HG03378 (cell line): Measurements from ENCODE around the gene RFLNA.
A peak's percentile ranks its signal among the peaks of the same experiment; 100 is the strongest.

Experiments
- ATAC-seq: cut with Tn5 transposase; IDR thresholded peaks from one replicate; pipeline ENCODE4 v1.9.1; 2021; ENCODE audit warnings: mild to moderate bottlenecking, moderate library complexity; ENCODE audit not compliant: unreplicated experiment

The RFLNA gene, protein sequence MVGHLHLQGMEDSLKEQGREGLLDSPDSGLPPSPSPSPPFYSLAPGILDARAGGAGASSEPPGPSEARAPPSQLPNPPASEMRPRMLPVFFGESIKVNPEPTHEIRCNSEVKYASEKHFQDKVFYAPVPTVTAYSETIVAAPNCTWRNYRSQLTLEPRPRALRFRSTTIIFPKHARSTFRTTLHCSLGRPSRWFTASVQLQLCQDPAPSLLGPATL

DNA sequence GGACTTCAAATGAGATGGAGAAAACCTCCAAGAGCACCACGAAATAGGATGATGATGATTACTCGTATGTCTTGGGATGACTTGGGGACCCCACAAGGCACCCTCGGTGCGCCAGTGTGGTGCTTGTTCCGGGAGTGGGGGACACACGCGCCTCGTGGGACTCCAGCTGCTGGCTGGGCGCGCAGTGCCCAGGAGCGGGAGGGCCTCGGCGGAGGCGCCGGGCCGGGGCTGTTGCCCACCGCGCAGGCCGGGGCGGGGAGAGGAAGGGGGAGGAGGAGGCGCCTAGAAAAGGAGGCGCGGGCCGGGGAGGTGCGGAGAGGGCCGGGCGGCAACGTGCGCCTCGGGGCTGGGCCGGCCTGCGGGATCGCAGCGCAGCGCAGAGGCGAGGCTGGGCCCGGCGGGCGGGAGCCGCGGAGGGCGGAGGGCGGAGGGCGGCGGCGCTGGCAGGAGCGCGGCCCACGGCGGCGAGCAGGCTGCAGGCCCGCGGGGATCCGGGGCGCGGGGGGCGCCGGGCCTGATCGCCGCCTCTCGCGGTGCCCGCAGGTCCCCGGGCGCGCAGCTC lies at the start of gene RFLNA:
Gene RFLNA, plus strand, starts transcription at position 314 of the 562 bp plus-strand sequence. CDS start 337 bp downstream, outside the sequence.
- no peak for ATAC-seq

DNA sequence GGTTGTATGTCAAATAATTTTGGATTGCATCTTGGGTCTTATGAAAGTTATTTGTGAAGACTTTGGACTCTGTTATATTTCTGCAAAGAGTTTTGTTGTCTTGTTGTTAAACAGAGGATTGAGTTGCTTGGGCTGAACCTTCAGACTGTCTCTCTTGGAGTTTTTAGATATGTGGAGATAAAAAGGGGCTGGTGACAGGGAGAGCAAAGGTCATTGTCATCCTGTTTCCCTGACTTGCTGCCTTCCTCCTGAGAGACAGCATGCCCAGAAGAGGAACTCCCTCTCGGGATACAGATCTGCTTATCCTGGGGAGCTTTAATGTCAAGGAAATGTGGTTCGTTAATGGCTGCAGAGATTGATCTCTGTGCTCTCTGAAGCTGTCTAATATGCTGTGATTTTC lies 47.6 kb upstream of the RFLNA start:
- ATAC-seq = no peak

DNA sequence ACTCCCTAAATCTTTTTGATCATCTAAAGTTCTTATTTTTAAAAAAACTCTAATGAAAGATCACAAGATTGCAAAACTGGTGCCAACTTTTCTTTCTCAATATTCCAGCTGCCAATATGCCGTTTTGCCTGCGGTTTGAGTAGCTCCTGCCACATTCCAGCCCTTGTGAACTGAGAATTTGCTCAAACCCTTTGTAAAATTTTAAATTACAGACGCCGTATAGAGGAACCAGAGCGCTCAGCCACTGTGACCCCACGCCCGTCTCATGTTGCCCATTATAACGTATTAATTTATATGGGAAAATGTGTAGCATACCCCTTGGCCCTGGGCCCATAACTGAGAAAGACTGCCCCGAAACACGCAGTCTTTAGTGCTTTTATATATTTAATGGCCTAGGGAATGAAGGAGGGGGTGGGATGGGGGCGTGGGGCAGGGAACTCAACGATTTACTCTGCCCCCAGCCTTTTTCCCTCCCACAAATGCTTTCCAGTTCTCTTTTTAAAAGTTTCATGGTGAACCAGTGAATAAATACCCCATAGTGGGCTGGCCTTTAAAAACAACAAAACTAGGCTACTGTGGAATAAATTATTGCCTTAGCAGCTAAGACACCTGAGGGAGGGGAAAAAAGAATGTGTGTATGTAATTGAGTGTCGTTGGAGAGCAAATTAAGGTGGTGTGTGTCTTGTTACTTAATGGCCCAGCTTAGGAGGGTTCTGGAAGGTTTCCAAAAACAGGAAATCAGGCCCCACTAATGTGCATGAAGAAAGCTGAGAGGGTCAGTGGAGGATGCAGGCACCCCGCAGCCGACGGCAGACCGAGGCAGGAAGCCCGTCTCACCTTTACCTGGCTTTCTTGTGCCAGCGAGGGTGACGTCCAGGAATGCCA lies 45.7 kb upstream of the RFLNA start:
- ATAC-seq = no peak

DNA sequence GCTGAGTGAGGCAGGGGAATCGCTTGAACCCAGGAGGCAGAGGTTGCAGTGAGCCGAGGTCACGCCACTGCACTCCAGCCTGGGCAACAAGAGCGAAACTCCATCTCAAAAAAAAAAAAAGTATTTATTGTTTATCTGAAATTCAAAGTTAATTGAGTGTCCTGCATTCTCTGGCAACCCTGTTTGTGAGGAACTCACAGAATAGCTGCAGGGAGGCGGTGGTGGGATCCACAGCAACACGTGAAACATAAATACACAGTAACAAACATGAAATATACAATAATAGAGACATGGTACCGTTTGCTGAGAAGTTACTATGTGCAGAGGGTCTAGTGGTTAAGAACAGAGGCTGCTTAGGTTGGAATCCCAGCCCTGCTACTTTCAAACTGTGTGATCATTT lies 43.7 kb upstream of the RFLNA start:
- ATAC-seq = no peak

DNA sequence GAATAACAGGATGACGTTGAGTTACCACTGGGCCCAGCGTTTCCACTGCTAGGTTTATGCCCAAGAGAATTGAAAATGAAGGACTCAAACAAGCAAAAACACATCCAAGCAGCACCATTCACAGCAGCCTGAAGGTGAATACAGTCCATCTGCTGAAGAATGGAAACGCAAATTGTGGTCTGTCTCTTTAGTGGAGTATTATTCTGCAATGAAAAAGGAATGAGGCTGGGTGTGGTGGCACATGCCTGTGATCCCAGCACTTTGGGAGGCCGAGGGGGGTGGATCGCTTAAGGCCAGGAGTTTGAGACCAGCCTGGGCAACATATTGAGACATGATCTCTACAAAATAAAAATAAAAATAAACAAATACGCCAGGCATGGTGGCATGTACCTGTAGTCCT lies 41.9 kb upstream of the RFLNA start:
- ATAC-seq = no peak

DNA sequence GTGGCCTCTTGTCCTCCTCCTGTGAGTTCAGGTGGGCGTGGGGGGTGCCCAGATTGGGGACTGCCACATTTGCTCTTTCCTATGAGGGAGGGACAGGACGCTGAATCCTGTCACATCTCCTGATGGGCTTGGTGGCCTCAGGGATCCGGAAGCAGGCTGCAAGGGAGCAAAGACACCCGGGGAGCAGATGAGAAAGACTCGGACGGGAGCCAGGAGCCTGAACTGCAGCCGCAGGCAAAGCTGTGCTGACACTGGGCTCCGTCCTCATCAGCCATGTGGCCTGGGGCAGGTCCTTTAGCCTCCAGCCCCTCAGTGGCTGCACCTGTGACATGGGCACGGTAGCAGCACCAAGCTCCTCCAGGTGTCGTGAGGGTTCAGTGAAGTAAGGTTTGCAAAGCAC lies 40.8 kb upstream of the RFLNA start:
- no peak for ATAC-seq

DNA sequence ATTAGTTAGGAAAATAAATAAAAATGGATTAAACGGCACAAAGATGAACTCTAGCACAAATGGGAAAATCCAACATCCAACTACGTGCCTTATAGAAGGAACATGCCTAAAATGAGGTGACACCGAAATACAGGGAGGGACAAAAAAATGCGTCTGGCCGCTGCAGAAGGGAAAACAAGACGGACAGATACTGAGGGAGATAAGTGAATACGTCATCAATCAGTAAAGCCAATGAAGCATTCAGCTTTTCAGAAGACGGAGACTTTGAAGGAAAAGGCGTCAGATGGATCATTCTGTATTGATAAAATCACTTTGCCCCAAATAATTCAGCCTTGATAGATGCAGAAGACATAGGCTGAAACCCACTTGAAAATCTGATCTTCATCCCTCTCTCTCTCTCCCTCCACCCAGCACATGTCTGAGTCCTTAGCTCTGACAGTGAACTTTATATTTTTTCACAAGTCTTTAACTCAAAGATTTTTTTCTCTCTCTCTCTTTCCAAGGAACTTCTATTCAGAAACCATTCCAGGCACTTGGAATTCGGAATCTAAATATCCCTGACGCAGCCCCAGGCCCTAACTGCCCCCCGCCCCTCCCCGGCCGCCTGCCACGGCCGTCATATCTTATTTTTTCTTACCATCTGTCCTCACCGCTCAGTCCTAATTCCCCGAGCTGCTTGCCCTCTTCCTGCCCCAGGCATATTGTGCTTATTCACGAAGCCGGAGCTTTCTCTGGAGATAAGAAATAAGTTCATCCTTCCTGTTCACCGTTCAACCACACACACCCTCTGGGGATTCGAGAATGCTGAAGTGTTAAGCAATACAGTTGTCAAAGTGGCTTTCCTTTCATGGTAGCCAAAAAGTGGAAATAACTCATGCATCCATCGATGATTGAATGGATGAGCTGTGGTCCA lies 35.5 kb upstream of the RFLNA start:
- no peak for ATAC-seq

DNA sequence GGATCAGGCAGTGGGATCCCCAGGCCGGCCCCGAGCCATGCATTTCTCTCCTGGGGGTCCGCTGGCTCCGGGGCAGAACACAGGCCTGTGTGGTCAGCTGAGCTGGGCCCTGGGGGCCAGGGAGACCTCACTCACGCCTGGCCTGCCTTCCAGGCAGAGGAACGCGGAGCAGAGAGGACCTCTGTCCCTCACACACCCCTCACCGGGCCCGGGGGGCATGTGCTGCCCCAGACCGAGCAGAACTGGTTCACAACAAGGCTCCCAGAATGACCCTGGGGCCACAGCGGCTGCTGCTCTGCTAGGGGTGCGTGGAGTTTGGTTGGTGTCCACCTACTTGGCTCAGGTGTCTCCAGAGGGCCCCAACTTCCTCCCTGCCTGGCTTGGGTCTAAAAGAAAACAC lies 33.0 kb upstream of the RFLNA start:
- ATAC-seq = no peak

DNA sequence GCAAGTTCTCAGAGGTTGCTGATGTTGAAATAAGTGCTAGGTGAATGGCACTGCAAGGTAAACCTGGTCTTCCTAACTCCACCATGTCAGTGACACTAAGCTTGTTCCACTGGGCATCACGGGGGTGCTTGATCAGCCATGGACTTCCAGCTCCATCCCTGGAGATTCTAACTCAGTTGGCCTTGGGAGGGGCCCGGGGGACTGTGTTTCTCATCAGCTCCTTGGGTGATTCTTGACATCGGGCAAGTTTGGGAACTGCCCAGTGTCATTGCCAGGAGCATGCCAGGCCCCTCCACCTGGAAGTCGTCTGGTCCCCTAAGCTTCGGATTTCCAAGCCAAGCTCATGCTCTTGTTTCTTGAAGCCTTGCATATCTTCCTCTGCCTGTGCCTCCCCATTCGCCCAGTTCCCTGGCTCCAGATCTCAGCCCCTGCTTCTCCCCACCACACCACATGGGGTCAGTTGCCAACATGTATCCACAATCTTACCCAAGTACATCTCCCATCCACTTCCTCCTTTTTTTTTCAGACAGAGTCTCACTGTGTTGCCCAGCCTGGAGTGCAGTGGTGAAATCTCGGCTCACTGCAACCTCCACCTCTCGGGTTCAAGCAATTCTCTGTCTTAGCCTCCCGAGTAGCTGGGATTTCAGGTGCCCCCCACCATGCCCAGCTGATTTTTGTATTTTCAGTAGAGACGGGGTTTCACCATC lies 30.7 kb upstream of the RFLNA start:
- no peak for ATAC-seq

DNA sequence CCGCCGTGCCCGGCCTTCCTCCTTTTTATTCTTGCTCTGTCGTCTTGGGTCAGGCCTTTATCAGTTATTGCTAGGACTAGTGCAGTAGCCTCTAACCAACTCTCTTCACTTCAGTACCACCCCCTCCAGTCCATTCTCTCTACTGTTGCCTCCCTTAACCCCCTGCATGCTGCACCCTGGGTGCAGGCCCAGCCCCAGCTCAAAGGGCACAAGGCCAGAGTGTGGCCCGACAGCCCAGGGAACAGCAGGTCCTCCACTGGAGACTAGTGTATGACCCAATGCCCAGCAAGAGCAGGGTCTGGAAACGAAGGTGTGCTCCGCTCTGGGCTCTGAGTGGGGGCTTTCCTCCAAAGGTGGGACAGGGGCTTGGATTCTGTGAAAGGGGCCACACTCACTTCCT lies 30.0 kb upstream of the RFLNA start:
- no peak for ATAC-seq

DNA sequence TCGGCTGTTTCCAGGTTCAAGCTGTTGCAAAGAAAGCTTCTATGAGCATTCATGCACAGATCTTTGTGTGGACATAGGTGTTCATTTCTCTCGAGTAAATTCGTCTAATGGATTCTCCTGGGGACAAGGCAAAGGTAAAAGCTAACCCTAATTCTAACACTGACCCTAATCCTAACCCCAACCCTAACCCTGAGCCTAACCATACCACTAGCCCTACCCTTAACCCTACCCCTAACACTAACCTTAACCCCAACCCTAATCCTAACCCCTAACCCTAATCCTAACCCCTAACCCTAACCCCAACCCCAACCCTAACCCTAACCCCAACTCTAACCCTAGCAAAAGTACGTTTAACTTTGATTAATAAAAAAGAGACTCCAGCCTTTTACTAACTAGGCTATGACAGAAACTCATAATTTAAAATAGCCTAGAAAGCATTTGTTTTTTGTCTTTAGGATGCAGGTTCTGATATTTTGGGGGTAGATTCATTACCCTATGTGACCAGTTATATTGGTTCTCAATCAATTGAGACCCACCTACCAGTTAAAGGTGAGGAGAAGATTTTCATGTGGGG lies 27.6 kb upstream of the RFLNA start:
- ATAC-seq = no peak

DNA sequence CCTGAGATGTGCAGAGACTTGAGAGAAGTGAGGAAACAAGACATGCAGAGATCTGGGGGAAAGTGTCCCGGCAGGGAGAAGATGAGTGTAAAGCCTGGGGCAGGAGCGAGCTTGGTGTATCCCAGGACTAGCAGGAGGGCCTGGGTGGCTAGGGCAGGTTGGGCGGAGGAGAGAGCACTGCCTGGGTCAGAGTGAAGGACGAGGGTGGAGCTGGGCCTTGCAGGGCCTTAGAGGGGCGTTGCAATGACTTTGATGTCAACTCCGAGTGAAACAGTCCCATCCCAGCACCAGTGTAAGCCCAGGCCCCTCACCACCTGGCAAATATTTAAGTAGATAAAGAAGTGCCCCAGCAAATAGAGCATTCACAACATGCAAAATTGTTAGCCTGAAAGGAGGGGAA lies 24.2 kb upstream of the RFLNA start:
- no peak for ATAC-seq

DNA sequence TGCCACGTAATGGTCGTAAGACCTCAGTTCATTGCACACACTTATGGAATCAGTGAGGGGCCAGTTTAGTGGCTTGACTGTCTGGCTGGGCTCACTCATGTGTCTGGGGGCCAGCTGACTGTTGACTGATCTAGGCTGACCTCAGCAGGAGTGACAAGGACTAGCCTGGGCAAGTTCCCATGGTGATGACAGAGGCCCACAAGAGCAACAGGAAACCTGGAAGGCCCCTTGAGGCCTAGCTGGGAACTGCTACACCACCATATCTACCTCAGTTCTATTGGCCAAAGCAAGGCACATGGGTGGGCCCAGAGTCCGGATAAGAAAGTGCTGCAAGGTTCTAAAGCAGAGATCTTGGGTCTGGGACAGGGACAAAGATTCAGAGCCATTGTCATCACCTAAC lies 21.3 kb upstream of the RFLNA start:
- ATAC-seq = peak; percentile 70

DNA sequence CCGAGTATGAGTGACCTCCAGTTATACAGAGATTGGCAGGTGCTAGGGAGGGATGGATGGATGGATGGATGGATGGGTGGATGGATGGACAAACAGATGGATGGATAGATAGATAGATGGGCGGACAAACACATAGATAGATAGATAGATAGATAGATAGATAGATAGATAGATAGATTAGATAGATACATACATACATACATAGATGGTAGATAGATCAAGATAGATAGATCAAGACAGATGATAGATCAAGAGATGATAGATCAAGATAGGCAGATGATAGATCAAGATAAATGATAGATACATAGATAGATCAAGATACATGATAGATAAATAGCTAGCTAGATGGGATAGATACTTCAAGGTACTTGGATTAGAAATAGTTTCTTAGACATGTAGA lies 18.6 kb upstream of the RFLNA start:
- ATAC-seq = no peak

DNA sequence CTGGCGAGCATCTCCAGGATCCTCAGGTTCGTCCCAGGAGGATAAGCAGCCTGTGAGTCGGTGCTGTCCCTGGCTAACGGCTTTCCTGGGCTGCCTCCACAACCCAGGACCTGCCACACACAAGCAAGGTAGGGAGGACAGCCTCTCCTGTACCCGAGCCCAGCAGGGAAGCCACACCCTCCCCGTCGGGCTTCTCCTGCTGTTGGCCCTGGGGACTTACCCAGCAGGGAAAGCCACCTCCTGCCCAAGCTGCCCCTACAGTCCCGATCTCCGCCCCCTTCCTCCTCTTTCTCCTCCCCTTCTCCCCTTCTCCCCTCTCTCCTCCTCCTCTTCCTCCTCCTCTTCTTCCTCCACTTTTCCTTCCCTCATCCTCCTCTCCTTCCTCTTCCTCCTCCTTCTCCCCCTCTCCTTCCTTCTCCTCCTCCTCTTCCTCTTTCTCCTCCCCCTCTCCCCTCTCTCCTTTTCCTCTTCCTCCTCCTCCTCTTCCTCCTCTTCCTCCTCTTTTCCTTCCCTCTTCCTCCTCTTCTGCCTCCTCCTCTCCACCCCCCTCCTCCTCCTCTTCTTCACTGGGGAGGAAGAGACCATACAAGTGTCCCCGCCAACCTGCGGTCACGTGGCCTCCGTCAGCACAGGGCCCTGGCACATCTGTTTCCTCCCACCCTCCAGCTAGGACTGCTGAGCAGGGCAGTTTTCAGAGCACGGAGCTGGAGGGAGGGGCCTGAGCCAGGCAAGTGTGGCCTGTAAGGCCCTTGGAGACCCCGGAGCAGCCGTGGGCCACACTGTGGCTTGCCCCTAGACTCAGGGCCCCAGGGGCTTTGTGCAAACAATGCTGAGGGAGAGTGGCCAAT lies 17.3 kb upstream of the RFLNA start:
- no peak for ATAC-seq

DNA sequence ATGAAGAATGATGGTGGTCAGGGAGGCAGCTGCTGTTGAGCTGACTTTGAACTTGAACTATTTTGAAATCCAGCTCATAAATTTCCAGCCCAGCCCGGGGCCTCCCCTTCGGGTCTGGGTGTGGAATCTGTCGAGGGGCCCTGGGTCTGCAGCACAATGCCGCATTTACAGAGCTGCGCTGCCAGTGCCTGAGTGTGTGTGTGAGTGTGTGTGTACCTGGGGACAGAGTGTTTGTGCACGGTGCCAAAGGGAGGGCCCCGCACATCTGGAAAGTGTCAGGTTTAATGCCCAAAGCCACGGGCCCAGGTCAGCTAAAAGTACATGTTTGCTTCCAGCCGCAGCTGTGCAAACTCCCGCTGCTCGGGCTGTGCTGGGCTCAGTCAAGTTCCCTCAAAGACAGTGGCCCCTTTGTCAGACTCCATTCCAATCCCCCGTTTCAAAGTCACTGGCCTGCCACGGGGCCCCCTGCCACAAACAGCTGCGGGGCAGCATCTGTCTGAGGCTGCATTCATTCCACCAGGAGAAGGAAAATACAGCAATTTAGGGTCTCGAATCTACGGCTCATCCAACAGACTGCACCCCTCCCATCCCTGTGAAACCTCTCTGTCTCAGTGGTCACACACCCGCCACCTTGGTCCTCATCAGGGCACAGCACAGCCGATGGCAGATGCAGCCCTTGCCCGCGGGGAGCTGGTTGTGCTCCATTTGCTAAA lies 16.3 kb upstream of the RFLNA start:
- no peak for ATAC-seq

DNA sequence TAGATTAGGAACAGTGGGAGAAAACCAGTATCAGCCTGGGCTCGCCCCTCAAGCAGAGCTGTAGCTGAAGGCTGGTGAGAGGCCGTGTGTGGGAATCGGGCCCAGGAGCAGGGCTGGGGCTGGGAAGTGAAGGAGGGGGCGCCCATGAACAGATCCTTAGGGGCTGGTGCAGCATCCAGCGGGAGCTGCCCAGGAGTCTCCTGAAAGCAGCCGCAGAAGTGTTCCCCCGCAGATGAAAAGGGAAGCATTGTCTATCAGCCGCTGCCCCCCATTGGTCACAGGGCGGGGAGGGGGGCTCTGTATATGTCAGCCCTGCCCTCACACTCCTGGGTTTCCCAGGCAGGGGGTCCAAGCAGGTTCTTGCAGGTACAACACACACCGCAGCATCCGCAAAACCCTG lies 15.6 kb upstream of the RFLNA start:
- ATAC-seq = no peak

DNA sequence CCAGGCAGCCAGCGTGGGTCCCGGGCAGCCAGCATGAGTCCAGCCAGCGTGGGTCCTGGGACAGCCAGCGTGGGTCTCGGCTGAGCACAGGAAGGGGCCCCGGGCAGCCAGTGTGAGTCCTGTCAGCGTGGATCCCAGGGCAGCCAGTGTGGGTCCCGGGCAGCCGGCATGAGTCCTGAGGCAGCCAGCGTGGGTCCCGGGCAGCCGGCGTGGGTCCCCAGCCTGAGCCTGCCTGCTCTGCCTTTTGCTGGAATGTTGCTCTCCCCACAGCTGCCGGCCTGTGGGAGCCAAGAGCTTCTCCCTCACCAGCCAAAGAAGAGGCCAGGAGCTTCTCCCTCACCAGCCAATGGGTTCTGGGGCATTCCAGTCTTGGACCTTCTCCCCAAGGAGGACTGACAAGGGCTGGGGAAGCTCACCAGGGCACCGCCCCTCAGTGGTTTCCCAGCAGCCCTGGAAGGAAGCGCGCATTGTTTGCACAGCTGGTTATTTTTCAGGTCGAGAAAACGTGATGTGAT lies 15.0 kb upstream of the RFLNA start:
- ATAC-seq = no peak
